ENCODE data around the gene QSER1.
"Not testable (repeated sequence)": the region's sequence is repeated elsewhere in the genome, so short reads cannot be mapped to it uniquely, and the experiment has no call there.

DNA sequence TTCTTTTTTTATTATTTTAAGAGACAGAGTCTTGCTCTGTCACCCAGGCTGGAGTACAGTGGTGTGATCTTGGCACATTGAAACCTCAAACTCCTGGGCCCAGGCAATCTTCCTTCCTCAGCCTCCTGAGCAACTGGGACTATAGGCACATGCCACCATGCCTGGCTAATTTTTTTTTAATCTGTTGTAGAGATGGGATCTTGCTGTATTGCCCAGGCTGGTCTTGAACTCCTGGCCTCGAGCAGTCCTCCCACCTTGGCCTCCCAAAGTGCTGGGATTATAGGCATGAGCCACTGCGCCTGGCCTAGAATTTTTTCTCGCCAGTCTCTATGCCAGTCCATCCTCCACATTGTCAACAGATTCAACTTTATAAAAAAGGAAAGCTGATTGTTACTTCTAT, 44.7 kb downstream of the QSER1 start:
- not testable (repeated sequence) for TF ChIP-seq EGR1 (IDR thresholded peaks at IDR 0.05; ENCODE audit: low read depth); POLR2A (IDR thresholded peaks at IDR 0.05; ENCODE audit: borderline replicate concordance, extremely low read depth, insufficient read depth, insufficient read length); ZNF274 (IDR thresholded peaks at IDR 0.05; ENCODE audit: low read depth, low read length); SRF (IDR thresholded peaks at IDR 0.05; ENCODE audit: low read depth); EZH2 (IDR thresholded peaks at IDR 0.05); POLR2AphosphoS5 (IDR thresholded peaks at IDR 0.05; ENCODE audit: low read depth, low read length); SIN3A (IDR thresholded peaks at IDR 0.05; ENCODE audit: low read depth); JUND (IDR thresholded peaks at IDR 0.05)
- TF ChIP-seq, protein P1, sequence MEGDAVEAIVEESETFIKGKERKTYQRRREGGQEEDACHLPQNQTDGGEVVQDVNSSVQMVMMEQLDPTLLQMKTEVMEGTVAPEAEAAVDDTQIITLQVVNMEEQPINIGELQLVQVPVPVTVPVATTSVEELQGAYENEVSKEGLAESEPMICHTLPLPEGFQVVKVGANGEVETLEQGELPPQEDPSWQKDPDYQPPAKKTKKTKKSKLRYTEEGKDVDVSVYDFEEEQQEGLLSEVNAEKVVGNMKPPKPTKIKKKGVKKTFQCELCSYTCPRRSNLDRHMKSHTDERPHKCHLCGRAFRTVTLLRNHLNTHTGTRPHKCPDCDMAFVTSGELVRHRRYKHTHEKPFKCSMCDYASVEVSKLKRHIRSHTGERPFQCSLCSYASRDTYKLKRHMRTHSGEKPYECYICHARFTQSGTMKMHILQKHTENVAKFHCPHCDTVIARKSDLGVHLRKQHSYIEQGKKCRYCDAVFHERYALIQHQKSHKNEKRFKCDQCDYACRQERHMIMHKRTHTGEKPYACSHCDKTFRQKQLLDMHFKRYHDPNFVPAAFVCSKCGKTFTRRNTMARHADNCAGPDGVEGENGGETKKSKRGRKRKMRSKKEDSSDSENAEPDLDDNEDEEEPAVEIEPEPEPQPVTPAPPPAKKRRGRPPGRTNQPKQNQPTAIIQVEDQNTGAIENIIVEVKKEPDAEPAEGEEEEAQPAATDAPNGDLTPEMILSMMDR (IDR thresholded peaks at IDR 0.05 in 2 of 3, conservative IDR thresholded peaks at IDR 0.05 in 1 of 3; ENCODE audit: borderline replicate concordance in 1 of 3, insufficient read depth in 1 of 3, low read depth in 2 of 3, low read length in 2 of 3), result not testable (repeated sequence)
- TF ChIP-seq, protein P2, sequence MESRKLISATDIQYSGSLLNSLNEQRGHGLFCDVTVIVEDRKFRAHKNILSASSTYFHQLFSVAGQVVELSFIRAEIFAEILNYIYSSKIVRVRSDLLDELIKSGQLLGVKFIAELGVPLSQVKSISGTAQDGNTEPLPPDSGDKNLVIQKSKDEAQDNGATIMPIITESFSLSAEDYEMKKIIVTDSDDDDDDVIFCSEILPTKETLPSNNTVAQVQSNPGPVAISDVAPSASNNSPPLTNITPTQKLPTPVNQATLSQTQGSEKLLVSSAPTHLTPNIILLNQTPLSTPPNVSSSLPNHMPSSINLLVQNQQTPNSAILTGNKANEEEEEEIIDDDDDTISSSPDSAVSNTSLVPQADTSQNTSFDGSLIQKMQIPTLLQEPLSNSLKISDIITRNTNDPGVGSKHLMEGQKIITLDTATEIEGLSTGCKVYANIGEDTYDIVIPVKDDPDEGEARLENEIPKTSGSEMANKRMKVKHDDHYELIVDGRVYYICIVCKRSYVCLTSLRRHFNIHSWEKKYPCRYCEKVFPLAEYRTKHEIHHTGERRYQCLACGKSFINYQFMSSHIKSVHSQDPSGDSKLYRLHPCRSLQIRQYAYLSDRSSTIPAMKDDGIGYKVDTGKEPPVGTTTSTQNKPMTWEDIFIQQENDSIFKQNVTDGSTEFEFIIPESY (IDR thresholded peaks at IDR 0.05; ENCODE audit: extremely low read depth, insufficient replicate concordance, low read length), result not testable (repeated sequence)
- TF ChIP-seq, protein P3, sequence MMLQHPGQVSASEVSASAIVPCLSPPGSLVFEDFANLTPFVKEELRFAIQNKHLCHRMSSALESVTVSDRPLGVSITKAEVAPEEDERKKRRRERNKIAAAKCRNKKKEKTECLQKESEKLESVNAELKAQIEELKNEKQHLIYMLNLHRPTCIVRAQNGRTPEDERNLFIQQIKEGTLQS (IDR thresholded peaks at IDR 0.05), result not testable (repeated sequence)
- TF ChIP-seq, protein P4, sequence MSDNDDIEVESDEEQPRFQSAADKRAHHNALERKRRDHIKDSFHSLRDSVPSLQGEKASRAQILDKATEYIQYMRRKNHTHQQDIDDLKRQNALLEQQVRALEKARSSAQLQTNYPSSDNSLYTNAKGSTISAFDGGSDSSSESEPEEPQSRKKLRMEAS (IDR thresholded peaks at IDR 0.05), result not testable (repeated sequence)
